GM12864 (cell line): ENCODE data around the gene UGT1A6.

ENCODE experiments used
- DNase-seq: peaks from one replicate; pipeline ENCODE4 v3.0.0-alpha.2; 2011; ENCODE audit warnings: low read depth
- H3K4me3 ChIP-seq: 2 replicates; pipeline ENCODE4 v1.5.1; 2011; ENCODE audit warnings: mild to moderate bottlenecking, low read depth, low read length, control low read depth
- CTCF ChIP-seq: IDR thresholded peaks from 2 replicates; pipeline ENCODE4 v1.5.1; 2011; ENCODE audit warnings: low read depth, mild to moderate bottlenecking, moderate library complexity, low read length, control low read depth, inconsistent platforms; ENCODE audit errors: missing control alignments

Gene UGT1A6

GRCh38 chr2:233705911-233706506, 13.3 kb downstream of the UGT1A6 start:
- no peak for DNase-seq
- H3K4me3 ChIP-seq: no peak overlapping the region
- no peak for TF ChIP-seq CTCF

- no peak overlapping the region for H3K4me3 ChIP-seq
- no peak for TF ChIP-seq CTCF
- no peak for DNase-seq
Observed at GRCh38 chr2:233706720-233707119, 14.0 kb downstream of the UGT1A6 start.

- no peak for TF ChIP-seq CTCF
- no peak overlapping the region for H3K4me3 ChIP-seq
- DNase-seq: no peak
Observed at GRCh38 chr2:233707940-233708644, 15.4 kb downstream of the UGT1A6 start.

GRCh38 chr2:233708942-233709341, 16.3 kb downstream of the UGT1A6 start:
- TF ChIP-seq CTCF: no peak
- no peak for DNase-seq
- H3K4me3 ChIP-seq: no peak overlapping the region

- TF ChIP-seq CTCF: peak; percentile 93
- no peak for DNase-seq
- no peak overlapping the region for H3K4me3 ChIP-seq
Observed at GRCh38 chr2:233711312-233712008, 18.8 kb downstream of the UGT1A6 start.

- DNase-seq: no peak
Observed at GRCh38 chr2:233712611-233713261, 20.0 kb downstream of the UGT1A6 start, which contains the start of gene UGT1A5. UGT1A5 (plus strand) TSS chr2:233712907; CDS start chr2:233712992, 85 bp downstream.

More at GRCh38 chr2:233712611-233713261, 20.0 kb downstream of the UGT1A6 start, which contains the start of gene UGT1A5:
- no peak within 1 kb of the TSS for H3K4me3 ChIP-seq
- no peak for TF ChIP-seq CTCF
